ENCODE data around the gene MYDGF. TPM values are rescaled to one million over a fixed set of nuclear protein-coding genes. Genes with fewer than 3 reads are reported as not detected.
"Not testable (repeated sequence)": the region's sequence is repeated elsewhere in the genome, so short reads cannot be mapped to it uniquely, and the experiment has no call there.

MYDGF gene
- total RNA-seq, 1 donor: 112 TPM

DNA sequence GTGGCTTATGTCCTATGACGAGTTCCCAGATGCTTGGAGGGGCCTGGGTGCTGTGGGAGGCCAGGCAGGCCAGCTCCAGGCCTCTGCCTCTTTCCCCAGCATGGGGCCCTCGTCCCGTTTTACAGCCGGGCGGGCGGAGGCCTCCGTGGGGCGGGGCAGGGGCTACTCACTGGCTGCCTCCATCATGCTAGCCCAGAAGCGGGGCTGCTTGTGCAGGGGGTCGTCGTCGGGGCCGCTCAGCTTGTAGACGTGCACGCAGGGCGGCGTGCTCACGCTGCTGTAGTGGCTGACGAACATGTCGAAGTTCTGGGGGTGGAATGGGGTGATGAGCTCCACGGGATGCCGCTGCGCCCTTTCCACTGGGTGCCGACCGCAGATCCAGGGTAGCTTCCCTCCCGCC lies 18.4 kb upstream of the MYDGF start:
- no peak for DNase-seq (ENCODE audit: low read depth)
- H3K4me3 ChIP-seq (ENCODE audit: low read depth, low read length): no peak overlapping the region
- no peak for TF ChIP-seq CTCF (IDR thresholded peaks at IDR 0.05; ENCODE audit: insufficient read depth, low read length)

GRCh38 chr19:4687396-4687795 lies 17.3 kb upstream of the MYDGF start:
- no peak overlapping the region for H3K4me3 ChIP-seq (ENCODE audit: low read depth, low read length)

DNA sequence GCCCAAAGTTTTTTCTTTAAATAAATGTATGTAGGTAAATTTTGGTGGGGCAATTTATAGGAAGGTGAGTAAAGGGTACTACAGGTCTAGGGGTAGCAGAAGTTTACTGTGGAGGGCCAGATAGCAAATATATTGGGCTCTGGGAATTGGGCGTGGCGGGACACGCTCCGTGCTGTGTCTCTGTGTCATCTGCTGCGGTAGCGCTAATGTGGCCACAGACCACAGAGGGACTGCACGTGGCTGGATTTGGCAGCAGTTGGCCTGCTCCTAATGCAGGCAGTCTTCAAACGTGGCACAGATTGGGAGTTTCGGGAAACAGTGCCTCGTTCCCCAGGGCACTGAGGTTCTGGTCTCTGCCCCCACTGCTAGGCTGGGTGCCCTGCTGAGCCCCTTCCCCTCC lies 16.6 kb upstream of the MYDGF start:
- no peak overlapping the region for H3K4me3 ChIP-seq (ENCODE audit: low read depth, low read length)
- TF ChIP-seq CTCF (IDR thresholded peaks at IDR 0.05; ENCODE audit: insufficient read depth, low read length): no peak
- DNase-seq (ENCODE audit: low read depth): no peak

More at GRCh38 chr19:4687396-4687795, 17.3 kb upstream of the MYDGF start:
- DNase-seq (ENCODE audit: low read depth): no peak
- no peak for TF ChIP-seq CTCF (IDR thresholded peaks at IDR 0.05; ENCODE audit: insufficient read depth, low read length)

- no peak for DNase-seq (ENCODE audit: low read depth)
- no peak for TF ChIP-seq CTCF (IDR thresholded peaks at IDR 0.05; ENCODE audit: insufficient read depth, low read length)
- no peak overlapping the region for H3K4me3 ChIP-seq (ENCODE audit: low read depth, low read length)
Measured at GRCh38 chr19:4684312-4685095, 14.4 kb upstream of the MYDGF start.

DNA sequence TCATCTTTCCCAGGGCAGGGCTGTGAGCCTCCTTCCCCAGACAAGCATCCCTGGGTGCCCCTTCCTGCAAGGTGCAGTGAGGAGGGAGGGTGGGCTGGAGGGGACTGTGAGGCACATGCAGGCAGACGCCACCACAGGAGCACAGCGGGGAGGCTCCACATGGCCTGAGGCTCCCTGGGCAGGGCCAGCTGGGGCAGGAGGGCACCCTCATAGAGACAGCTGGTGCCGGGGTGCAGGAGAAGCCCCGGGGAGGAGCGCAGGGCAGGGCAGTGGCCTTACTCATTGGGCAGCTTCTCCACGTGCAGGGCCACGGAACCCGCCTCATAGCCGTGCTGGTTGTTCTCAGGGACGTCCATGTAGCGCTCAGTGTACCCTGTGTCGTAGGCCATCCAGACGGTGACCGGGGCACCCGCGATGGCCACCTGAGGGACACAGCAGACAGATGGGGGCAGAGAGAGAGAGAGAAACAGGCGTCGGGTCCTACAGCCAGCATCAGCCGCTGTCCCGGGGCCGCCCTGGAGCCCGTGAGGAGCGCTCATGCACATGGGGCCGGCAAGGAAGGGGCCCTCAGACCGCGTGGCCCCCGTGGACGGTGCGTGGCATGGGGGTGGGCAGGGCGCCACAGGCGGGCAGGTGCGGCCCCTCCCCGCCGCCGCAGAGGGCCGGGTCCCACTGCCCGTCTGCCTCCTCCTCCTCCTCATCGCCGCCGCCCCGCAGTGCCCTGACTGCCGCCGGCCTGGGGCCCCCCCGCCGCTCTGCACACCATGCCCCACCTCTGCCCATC lies 12.5 kb upstream of the MYDGF start:
- H3K4me3 ChIP-seq (ENCODE audit: low read depth, low read length): no peak overlapping the region
- DNase-seq (ENCODE audit: low read depth): no peak
- TF ChIP-seq CTCF (IDR thresholded peaks at IDR 0.05; ENCODE audit: insufficient read depth, low read length): no peak

DNA sequence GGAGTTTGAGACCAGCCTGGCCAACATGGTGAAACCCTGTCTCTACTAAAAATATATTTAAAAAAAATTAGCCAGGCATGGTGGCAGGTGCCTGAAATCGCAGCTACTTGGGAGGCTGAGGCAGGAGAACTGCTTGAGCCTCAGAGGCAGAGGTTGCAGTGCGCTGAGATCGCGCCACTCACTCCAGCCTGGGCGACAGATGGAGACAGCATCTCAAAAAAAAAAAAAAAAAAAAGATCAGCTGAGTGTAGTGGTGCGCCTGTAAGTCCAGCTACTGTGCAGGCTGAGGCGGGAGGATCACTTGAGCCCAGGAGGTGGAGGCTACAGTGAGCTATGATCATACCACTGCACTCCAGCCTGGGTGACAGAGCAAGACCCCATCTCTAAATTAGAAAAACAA lies 9.9 kb upstream of the MYDGF start:
- H3K4me3 ChIP-seq (ENCODE audit: low read depth, low read length); DNase-seq (ENCODE audit: low read depth): not testable (repeated sequence)

All from fibroblast of the aortic adventitia (primary cell).